Measurements from ENCODE around the gene HECTD3.
A peak's percentile ranks its signal among the peaks of the same experiment; 100 is the strongest.

HECTD3 gene

DNA sequence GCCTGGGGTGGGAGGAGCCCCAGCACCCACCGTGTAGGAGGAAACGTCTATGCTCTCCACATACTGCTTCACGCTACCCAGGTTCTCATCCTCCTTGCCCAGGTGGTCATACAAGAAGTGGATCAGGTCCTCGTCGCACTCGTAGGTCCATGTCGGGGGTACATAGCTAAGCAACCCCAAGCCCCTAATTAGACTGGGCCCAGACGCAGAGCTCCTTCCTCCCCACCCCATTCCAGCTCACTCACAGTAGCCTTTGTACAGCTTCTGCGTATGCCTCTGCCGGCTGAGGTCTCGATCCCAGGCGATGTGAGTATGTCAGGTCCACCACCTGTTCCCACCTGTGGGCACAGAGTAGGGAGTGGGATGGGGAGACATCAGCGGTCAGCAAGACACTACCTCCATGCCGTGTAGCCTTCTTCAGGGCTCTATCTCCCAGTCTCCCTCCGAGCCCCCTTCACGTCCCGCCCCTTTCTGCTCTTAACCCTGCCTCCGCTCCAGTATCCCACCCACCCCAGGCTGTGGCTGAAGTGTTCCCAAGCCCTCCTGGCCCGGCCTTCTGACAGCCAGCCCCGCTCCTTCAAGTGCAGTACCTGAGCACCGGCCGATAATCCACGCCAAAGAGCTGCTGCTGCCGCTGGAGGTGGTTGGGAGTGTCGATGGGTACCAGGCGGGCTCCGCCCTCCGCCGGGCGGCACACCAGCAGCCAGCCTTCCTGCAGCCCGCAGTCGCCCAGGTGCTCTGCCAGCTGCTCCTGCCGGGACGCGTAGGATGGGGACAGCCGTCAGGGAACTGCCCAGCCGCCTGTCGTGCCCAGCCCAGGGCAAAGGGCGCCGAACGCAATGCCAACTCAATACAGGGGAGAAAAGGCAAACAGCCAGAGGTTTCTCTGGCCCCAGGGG is 919 bp downstream of the HECTD3 start:
- peaks cover 5 to 50% (median 43%) of the 10 kb centered on the region in 4 donors for H3K4me1 ChIP-seq
- TF ChIP-seq, protein P1, sequence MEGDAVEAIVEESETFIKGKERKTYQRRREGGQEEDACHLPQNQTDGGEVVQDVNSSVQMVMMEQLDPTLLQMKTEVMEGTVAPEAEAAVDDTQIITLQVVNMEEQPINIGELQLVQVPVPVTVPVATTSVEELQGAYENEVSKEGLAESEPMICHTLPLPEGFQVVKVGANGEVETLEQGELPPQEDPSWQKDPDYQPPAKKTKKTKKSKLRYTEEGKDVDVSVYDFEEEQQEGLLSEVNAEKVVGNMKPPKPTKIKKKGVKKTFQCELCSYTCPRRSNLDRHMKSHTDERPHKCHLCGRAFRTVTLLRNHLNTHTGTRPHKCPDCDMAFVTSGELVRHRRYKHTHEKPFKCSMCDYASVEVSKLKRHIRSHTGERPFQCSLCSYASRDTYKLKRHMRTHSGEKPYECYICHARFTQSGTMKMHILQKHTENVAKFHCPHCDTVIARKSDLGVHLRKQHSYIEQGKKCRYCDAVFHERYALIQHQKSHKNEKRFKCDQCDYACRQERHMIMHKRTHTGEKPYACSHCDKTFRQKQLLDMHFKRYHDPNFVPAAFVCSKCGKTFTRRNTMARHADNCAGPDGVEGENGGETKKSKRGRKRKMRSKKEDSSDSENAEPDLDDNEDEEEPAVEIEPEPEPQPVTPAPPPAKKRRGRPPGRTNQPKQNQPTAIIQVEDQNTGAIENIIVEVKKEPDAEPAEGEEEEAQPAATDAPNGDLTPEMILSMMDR (IDR thresholded peaks at IDR 0.05) = no peak
- H3K36me3 ChIP-seq = peaks cover 41 to 48% (median 43%) of the 10 kb centered on the region in 3 donors

DNA sequence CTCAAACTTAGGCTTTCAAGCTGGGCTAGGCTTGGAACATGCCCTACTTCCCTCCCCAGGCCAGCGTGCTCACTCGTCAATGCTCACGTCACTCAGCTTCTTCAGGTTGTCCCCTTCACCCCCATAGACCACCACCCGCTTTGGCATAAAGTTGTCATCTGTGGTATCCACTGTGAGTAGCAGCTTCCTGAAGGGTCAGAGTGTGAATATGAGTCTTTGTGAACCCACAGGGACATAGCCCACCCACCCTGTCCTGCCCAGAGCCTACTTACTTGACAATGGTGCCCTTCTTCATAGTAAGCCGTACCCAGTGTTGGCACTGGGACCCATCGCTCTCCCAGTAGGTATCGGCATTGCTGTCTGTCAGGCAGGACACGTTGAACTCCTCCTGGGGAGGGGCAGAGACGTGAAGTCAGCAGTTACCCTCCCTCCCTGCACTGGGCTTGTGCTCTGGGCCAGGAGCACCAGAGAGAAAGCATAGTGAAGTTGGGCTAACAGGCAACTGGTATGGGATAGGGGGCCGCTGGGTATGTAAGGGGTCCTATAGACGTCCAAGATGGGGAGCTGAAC is 1.7 kb downstream of the HECTD3 start:
- intact Hi-C loops (cut with DNase I; ENCODE audit: low total_unique reads) = loop anchor here (10.0 kb wide), 1 partner anchor 285 kb away; no protein-coding TSS in a partner anchor
- Histone ChIP-seq H3K36me3 (peaks cover 49 to 51% (median 51%) of the 10 kb centered on the region in 3 donors), H3K27ac (peak overlapping the region; percentile 85 to 86), H3K27me3 (no peaks in the 10 kb centered on the region), H3K4me1 (peaks cover 5 to 45% (median 40%) of the 10 kb centered on the region in 4 donors), H3K4me3 (peak overlapping the region; percentile 86 to 95), H3K9me3 (no peaks in the 10 kb centered on the region)
- TF ChIP-seq, protein P1 (IDR thresholded peaks at IDR 0.05) = no peak
- no peak for DNase-seq

More for the DNA sequence above, 919 bp downstream of the HECTD3 start:
- DNase-seq = no peak
- Histone ChIP-seq H3K27ac (peak overlapping the region; percentile 85 to 86), H3K27me3 (no peaks in the 10 kb centered on the region), H3K4me3 (peak overlapping the region; percentile 86 to 95), H3K9me3 (no peaks in the 10 kb centered on the region)
- intact Hi-C loops (cut with DNase I; ENCODE audit: low total_unique reads) = loop anchor here (5.0 to 10.0 kb wide), 4 partner anchors 173 to 487 kb away; partner anchors contain the start of gene BEST4

DNA sequence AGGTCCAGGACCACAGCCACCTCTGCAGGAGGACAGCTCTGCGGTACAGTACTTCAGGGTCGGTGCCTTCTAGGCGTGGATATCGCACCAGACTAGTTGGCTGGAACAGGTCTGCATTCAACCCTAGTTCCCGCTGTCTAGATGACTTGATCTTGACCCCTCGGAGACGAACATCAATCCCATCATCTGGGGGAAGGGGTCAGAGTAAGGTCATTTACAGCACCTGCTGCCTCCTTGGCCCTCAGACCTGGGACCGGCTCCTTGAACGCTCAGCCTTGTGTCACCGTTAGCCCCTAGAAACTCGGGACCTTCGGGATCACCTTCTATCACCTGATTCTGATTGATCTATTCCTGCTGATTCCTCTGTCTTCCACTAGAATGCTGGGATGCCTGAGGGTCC is 2.6 kb downstream of the HECTD3 start:
- no peaks in the 10 kb centered on the region for H3K9me3 ChIP-seq
- no peak for DNase-seq
- H3K4me3 ChIP-seq = no peak overlapping the region
- intact Hi-C loops (cut with DNase I; ENCODE audit: low total_unique reads) = loop anchor here (10.0 kb wide), 1 partner anchor 284 kb away; no protein-coding TSS in a partner anchor
- peaks cover 58 to 60% (median 59%) of the 10 kb centered on the region in 3 donors for H3K36me3 ChIP-seq
- H3K27ac ChIP-seq = no peak overlapping the region
- no peaks in the 10 kb centered on the region for H3K27me3 ChIP-seq
- H3K4me1 ChIP-seq = peaks cover 5 to 37% (median 33%) of the 10 kb centered on the region in 4 donors
- TF ChIP-seq, protein P1 (IDR thresholded peaks at IDR 0.05) = no peak

DNA sequence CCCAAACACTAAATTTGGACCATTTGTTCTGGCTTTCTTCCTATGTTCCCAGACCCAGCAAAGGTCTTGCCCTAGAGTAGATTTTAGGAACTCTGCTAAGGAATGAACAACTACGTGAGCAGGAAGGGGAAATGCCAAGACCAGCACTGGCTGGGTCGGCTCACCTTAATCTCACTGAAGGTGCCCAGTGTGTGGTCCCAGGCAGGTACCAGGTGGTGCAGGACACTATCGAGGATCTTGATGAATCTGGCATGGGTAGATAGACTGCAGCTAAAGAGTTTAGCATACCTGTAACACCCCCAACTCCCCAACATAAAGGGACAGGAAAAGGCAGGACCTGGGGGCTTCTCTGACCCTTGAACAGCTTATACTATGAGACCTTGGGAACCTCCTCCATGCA is 3.0 kb downstream of the HECTD3 start:
- TF ChIP-seq, protein P1 (IDR thresholded peaks at IDR 0.05) = no peak
- intact Hi-C loops (cut with DNase I; ENCODE audit: low total_unique reads) = loop anchor here (10.0 kb wide), 1 partner anchor 283 kb away; no protein-coding TSS in a partner anchor

DNA sequence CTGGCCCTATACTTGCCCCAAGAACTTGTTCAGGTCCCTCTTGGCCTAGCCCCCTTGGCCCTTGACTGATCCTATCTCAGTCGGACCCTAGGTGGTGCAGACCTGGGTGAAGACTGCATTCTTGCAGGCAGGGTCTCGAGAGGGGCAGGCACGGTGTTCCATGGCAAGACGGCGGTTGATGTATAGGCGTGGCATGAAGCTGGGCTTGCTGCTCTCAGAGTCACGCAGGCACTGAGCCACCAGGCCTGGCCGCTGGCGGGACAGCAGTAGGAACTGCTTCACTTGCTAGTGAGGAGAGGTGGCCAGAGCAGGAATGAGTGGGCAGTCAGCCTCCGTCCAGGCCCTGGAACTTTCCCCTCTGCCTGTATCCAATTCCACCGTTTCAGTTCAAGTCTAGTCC is 3.8 kb downstream of the HECTD3 start:
- H3K9me3 ChIP-seq = no peaks in the 10 kb centered on the region
- no peak overlapping the region for H3K27ac ChIP-seq
- no peaks in the 10 kb centered on the region for H3K27me3 ChIP-seq
- DNase-seq = no peak
- peaks cover under 1 to 25% (median 23%) of the 10 kb centered on the region in 4 donors for H3K4me1 ChIP-seq
- peaks cover 65 to 72% (median 70%) of the 10 kb centered on the region in 3 donors for H3K36me3 ChIP-seq
- no peak overlapping the region for H3K4me3 ChIP-seq
- TF ChIP-seq, protein P1 (IDR thresholded peaks at IDR 0.05) = no peak
- intact Hi-C loops (cut with DNase I; ENCODE audit: low total_unique reads) = loop anchor here (10.0 kb wide), 1 partner anchor 283 kb away; no protein-coding TSS in a partner anchor

More for the DNA sequence above, 3.0 kb downstream of the HECTD3 start:
- Histone ChIP-seq H3K27ac (no peak overlapping the region), H3K4me1 (peaks cover 5 to 33% (median 29%) of the 10 kb centered on the region in 4 donors), H3K27me3 (no peaks in the 10 kb centered on the region), H3K36me3 (peaks cover 62 to 64% (median 64%) of the 10 kb centered on the region in 3 donors), H3K9me3 (no peaks in the 10 kb centered on the region), H3K4me3 (no peak overlapping the region)
- no peak for DNase-seq
